Cardiac septum (tissue), 1 donor: ENCODE measurements around the gene PRKAR1B. TPM values are rescaled to one million over a fixed set of nuclear protein-coding genes. Genes with fewer than 3 reads are reported as not detected.
"Not testable (repeated sequence)": the region's sequence is repeated elsewhere in the genome, so short reads cannot be mapped to it uniquely, and the experiment has no call there.

Experiments used
- DNase-seq: peaks from one replicate; pipeline ENCODE4 v3.0.0-alpha.2; 2020; ENCODE audit warnings: low spot score
- intact Hi-C: fragments of 100-400 bp; cut with DNase I; formaldehyde crosslinking; loops from one replicate; pipeline ENCODE4 v1.14.0; 2022
- total RNA-seq: library from RNA; stranded (reverse); fragmentation: NEBNext Ultra II Directional; extraction: Animal tissue kit (Norgen Biotek cat#: 25700); gene quantifications from one replicate; pipeline ENCODE4 v1.2.1, GENCODE V29; 2021
- donor health status: DM: no; HTN: no; CAD: no.

The PRKAR1B gene
- total RNA-seq, 1 donor from 2014 or later = 13.5 TPM

GRCh38 chr7:621572-622285 lies 105.4 kb downstream of the PRKAR1B start:
- intact Hi-C loops = no loop called here
- no peak for DNase-seq

- no peak for DNase-seq
- intact Hi-C loops = no loop called here
These were observed 106.2 kb downstream of the PRKAR1B start for GRCh38 chr7:620885-621284.

GRCh38 chr7:620056-620455 lies 107.0 kb downstream of the PRKAR1B start:
- no peak for DNase-seq
- intact Hi-C loops = no loop called here

- DNase-seq = no peak
- intact Hi-C loops = no loop called here
These were observed 107.7 kb downstream of the PRKAR1B start for GRCh38 chr7:619368-619840.

GRCh38 chr7:618539-619367 lies 108.3 kb downstream of the PRKAR1B start:
- no peak for DNase-seq
- intact Hi-C loops = no loop called here

GRCh38 chr7:617614-618538 lies 109.2 kb downstream of the PRKAR1B start:
- intact Hi-C loops = no loop called here
- DNase-seq = no peak

GRCh38 chr7:613442-614140 lies 113.5 kb downstream of the PRKAR1B start:
- intact Hi-C loops = no loop called here
- no peak for DNase-seq

GRCh38 chr7:611837-612236 lies 115.2 kb downstream of the PRKAR1B start:
- intact Hi-C loops, DNase-seq: not testable (repeated sequence)

- intact Hi-C loops = no loop called here
- no peak for DNase-seq
These were observed 115.7 kb downstream of the PRKAR1B start for GRCh38 chr7:611281-611810.

GRCh38 chr7:610531-611280 lies 116.4 kb downstream of the PRKAR1B start:
- no peak for DNase-seq
- intact Hi-C loops = no loop called here

GRCh38 chr7:610141-610530 lies 116.9 kb downstream of the PRKAR1B start:
- DNase-seq = no peak
- intact Hi-C loops = no loop called here

- no peak for DNase-seq
- intact Hi-C loops = no loop called here
These were observed 117.7 kb downstream of the PRKAR1B start for GRCh38 chr7:609365-609764.

GRCh38 chr7:608954-609353 lies 118.1 kb downstream of the PRKAR1B start:
- no peak for DNase-seq
- intact Hi-C loops = no loop called here

- no peak for DNase-seq
- intact Hi-C loops = no loop called here
These were observed 118.7 kb downstream of the PRKAR1B start for GRCh38 chr7:608361-608760.

- no peak for DNase-seq
These were observed 119.1 kb downstream of the PRKAR1B start for GRCh38 chr7:607938-608337.

GRCh38 chr7:605661-606450 lies 121.2 kb downstream of the PRKAR1B start:
- intact Hi-C loops = no loop called here
- no peak for DNase-seq

More at GRCh38 chr7:607938-608337, 119.1 kb downstream of the PRKAR1B start:
- intact Hi-C loops = no loop called here

GRCh38 chr7:604884-605531 lies 122.1 kb downstream of the PRKAR1B start:
- DNase-seq = no peak

More at GRCh38 chr7:604884-605531, 122.1 kb downstream of the PRKAR1B start:
- intact Hi-C loops = no loop called here
